ENCODE results near the gene COPS4.

- TF ChIP-seq GATA3 (IDR thresholded peaks at IDR 0.05; ENCODE audit: low read depth, low read length) (no peak), GATA2 (IDR thresholded peaks at IDR 0.05; ENCODE audit: low read depth, low read length) (no peak)
Observed at GRCh38 chr4:83107631-83108030, 72.6 kb downstream of the COPS4 start.

Measured in SH-SY5Y (cell line).